Measurements from ENCODE around the gene CUL9.
A peak's percentile ranks its signal among the peaks of the same experiment; 100 is the strongest.

CUL9 gene

DNA sequence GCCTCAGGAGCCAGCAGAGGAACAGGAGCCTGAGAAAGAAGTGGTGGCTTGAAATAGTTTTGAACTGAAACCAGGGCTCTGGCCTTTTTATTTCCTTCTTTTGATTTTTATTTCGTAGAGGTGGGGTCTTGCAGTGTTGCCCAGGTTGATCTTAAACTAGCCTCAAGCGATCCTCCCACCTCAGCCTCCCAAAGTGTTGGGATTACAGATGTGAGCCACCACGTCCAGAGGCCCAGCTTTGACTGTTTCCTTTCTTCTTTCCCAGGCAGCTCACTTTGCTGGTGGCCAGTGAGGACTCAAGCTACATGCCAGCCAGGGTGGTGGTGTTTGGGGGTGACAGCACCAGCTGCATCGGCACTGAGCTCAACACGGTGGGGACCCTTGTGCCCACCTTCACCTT lies 20.5 kb downstream of the CUL9 start:
- Mint-ChIP-seq H3K9me3 (no peaks in the 10 kb centered on the region), H3K27me3 (ENCODE audit: low read depth) (no peaks in the 10 kb centered on the region), H3K36me3 (ENCODE audit: low read depth) (peaks cover 30% of the 10 kb centered on the region), H3K27ac (no peak overlapping the region), H3K4me1 (ENCODE audit: low read depth) (no peaks in the 10 kb centered on the region), H3K4me3 (no peak overlapping the region)

DNA sequence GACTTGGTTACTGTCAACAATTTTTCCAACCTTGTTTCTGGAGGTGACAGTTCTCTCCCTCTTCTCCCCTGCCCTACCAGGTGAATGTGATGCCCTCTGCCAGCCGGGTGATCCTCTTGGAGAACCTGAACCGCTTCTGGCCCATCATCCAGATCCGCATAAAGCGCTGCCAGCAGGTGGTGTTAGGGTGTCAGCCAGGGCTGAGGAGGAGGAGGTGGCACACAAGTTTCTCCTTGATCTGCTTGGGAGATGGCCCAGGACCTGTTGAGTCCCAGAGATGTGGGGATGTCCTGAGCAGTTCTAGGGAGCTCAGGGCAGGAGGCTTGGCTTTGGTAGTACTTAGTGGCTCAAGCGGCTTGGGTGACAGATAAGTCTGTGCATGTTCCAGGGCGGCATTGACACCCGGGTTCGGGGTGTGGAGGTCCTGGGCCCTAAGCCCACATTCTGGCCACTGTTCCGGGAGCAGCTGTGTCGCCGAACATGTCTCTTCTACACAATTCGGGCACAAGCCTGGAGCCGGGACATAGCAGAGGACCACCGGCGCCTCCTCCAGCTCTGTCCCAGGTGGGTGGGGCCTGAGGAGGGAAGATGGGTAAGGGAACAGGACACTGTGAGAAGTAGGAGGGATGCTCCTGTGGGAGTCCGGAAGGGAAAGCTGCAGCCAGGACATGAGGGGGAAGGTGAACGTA lies 21.2 kb downstream of the CUL9 start:
- Mint-ChIP-seq H3K9me3 (no peaks in the 10 kb centered on the region), H3K27me3 (ENCODE audit: low read depth) (no peaks in the 10 kb centered on the region), H3K4me1 (ENCODE audit: low read depth) (no peaks in the 10 kb centered on the region), H3K36me3 (ENCODE audit: low read depth) (peaks cover 28% of the 10 kb centered on the region), H3K27ac (no peak overlapping the region), H3K4me3 (no peak overlapping the region)

DNA sequence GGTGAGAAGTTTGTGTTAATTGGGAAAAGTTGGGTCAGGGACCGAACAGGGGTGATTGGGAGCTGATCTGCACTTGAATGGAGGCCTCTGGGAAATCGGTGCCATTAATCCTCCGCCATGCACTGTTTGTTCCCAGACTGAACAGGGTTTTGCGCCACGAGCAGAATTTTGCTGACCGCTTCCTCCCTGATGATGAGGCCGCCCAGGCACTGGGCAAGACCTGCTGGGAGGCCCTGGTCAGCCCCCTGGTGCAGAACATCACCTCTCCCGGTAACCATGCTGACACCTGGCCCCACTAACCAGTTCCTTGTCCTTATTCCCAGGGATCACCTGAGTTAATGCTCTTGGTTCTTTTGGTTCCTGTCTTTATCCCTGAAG lies 21.7 kb downstream of the CUL9 start:
- no peak overlapping the region for H3K27ac Mint-ChIP-seq
- no peak overlapping the region for H3K4me3 Mint-ChIP-seq
- no peaks in the 10 kb centered on the region for H3K27me3 Mint-ChIP-seq (ENCODE audit: low read depth)
- H3K4me1 Mint-ChIP-seq (ENCODE audit: low read depth): no peaks in the 10 kb centered on the region
- H3K36me3 Mint-ChIP-seq (ENCODE audit: low read depth): peaks cover 28% of the 10 kb centered on the region
- H3K9me3 Mint-ChIP-seq: no peaks in the 10 kb centered on the region

DNA sequence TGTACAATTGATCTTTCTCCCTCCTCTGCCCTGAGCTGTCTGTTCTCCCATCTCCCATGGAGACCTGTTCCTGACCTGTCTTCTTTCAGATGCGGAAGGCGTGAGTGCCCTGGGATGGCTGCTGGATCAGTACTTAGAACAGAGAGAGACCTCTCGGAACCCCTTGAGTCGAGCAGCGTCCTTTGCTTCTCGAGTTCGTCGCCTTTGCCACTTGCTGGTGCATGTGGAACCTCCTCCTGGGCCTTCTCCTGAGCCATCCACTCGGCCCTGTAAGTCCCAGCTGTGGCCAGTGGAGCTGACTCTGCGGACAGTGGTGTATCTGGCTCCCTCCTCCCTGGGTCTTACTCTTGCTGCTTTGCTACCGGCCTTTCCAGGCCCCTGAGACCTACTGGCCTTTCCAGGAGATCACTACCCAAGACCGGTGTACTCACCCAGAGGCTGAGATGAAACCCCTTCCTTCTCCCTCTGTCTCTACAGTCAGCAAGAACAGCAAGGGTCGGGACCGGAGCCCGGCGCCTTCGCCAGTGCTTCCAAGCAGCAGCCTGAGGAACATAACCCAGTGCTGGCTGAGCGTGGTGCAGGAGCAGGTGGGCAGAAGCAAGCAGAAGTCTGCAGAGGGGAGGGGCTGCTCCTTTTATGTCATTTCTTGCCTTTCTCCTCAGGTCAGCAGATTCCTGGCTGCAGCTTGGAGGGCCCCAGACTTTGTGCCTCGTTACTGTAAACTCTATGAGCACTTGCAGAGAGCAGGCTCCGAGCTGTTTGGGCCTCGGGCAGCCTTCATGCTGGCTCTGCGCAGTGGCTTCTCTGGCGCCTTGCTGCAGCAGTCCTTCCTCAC lies 22.5 kb downstream of the CUL9 start:
- Mint-ChIP-seq H3K9me3 (no peaks in the 10 kb centered on the region), H3K27ac (no peak overlapping the region), H3K4me1 (ENCODE audit: low read depth) (no peaks in the 10 kb centered on the region), H3K36me3 (ENCODE audit: low read depth) (peaks cover 28% of the 10 kb centered on the region), H3K4me3 (no peak overlapping the region), H3K27me3 (ENCODE audit: low read depth) (no peaks in the 10 kb centered on the region)

DNA sequence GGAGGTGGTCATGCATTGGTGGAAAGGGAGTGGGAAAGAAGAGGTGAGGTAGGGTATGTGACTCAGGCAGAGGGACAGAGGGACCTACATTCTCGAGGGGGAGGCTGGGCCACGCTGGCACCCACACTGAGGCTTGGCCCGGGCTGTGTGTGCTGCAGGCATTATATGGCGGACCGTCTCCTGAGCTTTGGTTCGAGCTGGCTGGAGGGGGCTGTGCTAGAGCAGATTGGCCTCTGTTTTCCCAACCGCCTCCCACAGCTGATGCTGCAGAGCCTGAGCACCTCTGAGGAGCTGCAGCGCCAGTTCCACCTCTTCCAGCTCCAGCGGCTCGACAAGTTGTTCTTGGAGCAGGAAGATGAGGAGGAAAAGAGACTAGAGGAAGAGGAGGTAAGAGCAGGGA lies 23.9 kb downstream of the CUL9 start:
- Mint-ChIP-seq H3K4me3 (no peak overlapping the region), H3K27me3 (ENCODE audit: low read depth) (no peaks in the 10 kb centered on the region), H3K9me3 (no peaks in the 10 kb centered on the region), H3K4me1 (ENCODE audit: low read depth) (no peaks in the 10 kb centered on the region), H3K27ac (peak overlapping the region; percentile 19), H3K36me3 (ENCODE audit: low read depth) (peaks cover 19% of the 10 kb centered on the region)

DNA sequence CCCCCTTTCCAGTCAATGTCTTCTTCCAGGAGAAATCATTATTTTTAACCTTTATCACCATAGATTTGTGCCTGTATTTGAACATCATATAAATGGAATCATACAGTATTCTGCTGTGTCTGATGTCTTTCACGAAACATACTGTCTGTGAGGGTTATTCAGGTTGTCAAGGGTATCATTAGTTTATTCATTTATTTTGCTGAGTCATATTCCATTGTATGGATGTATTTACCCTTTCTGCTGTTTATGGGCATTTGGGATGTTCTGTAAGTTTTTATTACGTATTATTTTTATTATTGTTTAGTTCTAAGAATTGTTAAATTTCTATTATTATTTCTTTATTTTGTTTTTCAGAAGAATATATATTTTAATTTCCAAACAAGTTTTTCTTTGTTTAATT lies 25.3 kb downstream of the CUL9 start:
- no peaks in the 10 kb centered on the region for H3K9me3 Mint-ChIP-seq
- H3K4me1 Mint-ChIP-seq (ENCODE audit: low read depth): no peaks in the 10 kb centered on the region
- H3K4me3 Mint-ChIP-seq: no peak overlapping the region
- H3K36me3 Mint-ChIP-seq (ENCODE audit: low read depth): peaks cover 16% of the 10 kb centered on the region
- no peaks in the 10 kb centered on the region for H3K27me3 Mint-ChIP-seq (ENCODE audit: low read depth)
- H3K27ac Mint-ChIP-seq: no peak overlapping the region

DNA sequence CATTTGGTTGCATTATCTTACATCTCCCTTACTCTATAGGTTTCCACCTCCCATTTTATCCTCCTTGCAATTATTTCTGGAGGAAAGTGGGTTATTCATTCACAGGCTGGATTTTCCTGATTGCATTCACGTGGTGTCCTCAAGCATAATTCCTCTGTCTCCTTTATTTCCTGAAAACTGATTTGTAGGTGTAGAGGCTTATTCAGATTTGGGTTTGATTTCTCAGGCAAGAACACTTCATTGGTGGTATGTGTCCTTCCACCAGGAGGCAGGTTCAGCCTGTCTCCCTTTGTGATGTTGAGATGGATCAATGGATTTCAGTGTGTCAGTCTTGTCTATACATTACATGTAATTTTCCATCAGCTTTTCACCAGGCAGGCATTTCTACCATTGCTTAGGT lies 30.0 kb downstream of the CUL9 start:
- peaks cover 14% of the 10 kb centered on the region for H3K36me3 Mint-ChIP-seq (ENCODE audit: low read depth)
- H3K9me3 Mint-ChIP-seq: no peaks in the 10 kb centered on the region
- H3K4me3 Mint-ChIP-seq: no peak overlapping the region
- no peaks in the 10 kb centered on the region for H3K4me1 Mint-ChIP-seq (ENCODE audit: low read depth)
- H3K27ac Mint-ChIP-seq: no peak overlapping the region
- H3K27me3 Mint-ChIP-seq (ENCODE audit: low read depth): no peaks in the 10 kb centered on the region

DNA sequence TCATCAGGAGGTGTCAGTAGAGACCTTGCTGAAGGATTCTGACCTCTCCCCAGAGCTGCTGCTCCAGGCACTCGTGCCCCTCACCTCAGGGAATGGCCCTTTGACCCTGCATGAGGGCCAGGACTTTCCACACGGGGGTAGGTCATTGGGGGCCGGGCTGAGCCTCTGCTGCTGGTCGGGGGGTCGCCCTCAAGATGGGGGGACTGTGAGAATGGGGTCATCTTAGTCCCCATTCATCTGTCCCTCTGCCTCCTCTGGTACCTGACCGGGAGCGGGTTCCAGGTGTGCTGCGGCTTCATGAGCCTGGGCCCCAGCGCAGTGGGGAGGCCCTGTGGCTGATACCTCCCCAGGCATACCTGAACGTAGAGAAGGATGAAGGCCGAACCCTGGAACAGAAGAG lies 31.4 kb downstream of the CUL9 start:
- no peak overlapping the region for H3K27ac Mint-ChIP-seq
- H3K9me3 Mint-ChIP-seq: no peaks in the 10 kb centered on the region
- H3K4me3 Mint-ChIP-seq: no peak overlapping the region
- H3K36me3 Mint-ChIP-seq (ENCODE audit: low read depth): peaks cover 22% of the 10 kb centered on the region
- no peaks in the 10 kb centered on the region for H3K27me3 Mint-ChIP-seq (ENCODE audit: low read depth)
- no peaks in the 10 kb centered on the region for H3K4me1 Mint-ChIP-seq (ENCODE audit: low read depth)

DNA sequence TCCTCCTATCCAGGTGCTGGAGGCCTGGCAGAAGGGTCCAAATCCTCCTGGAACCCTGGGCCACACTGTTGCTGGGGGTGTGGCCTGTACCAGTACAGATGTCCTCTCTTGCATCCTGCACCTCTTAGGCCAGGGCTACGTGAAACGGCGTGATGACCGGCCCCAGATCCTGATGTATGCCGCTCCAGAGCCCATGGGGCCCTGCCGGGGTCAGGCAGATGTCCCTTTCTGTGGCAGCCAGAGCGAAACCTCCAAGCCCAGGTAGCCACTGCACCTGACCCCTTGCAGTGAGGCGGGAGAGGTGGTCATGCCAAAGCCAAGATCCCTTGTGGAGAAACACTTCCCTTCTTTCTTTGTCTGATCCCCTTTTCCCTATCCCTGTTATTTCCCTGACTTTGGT lies 33.1 kb downstream of the CUL9 start:
- Mint-ChIP-seq H3K9me3 (no peaks in the 10 kb centered on the region), H3K4me3 (no peak overlapping the region), H3K27ac (no peak overlapping the region), H3K36me3 (ENCODE audit: low read depth) (peaks cover 28% of the 10 kb centered on the region), H3K27me3 (ENCODE audit: low read depth) (no peaks in the 10 kb centered on the region), H3K4me1 (ENCODE audit: low read depth) (no peaks in the 10 kb centered on the region)

DNA sequence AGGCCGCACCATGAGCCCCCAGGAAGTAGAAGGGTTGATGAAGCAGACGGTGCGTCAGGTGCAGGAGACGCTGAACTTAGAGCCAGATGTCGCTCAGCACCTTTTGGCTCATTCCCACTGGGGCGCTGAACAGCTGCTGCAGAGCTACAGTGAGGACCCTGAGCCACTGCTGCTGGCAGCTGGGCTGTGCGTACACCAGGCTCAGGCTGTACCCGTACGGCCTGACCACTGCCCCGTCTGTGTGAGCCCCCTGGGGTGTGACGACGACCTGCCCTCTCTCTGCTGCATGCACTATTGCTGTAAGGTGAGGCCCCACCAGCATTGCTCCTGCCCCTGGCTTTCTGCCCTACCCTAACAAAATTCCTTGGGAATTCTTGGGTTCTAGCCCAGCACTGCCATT lies 34.2 kb downstream of the CUL9 start:
- Mint-ChIP-seq H3K4me3 (no peak overlapping the region), H3K9me3 (no peaks in the 10 kb centered on the region), H3K27me3 (ENCODE audit: low read depth) (no peaks in the 10 kb centered on the region), H3K27ac (no peak overlapping the region), H3K36me3 (ENCODE audit: low read depth) (peaks cover 28% of the 10 kb centered on the region), H3K4me1 (ENCODE audit: low read depth) (no peaks in the 10 kb centered on the region)

DNA sequence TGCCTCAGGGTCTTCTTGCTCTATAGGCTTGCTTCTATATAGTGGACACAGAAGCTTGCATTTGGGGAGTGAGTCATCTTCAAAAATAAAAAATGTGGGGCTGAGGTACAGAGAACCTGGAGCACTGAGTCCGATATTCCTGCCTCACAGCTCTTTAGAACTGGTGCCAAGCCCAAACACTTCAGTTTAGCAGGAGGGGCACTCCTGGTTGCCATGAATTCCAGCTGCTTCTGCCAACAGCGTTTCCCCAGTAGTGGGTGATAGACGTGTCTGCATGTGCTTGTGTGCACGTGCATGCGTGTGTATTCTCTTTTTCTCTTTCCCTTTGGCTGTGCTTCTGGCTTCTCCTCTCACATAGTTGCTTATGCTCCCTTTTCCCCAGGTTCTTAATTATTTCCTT lies 35.4 kb downstream of the CUL9 start:
- peaks cover 34% of the 10 kb centered on the region for H3K36me3 Mint-ChIP-seq (ENCODE audit: low read depth)
- no peaks in the 10 kb centered on the region for H3K9me3 Mint-ChIP-seq
- no peaks in the 10 kb centered on the region for H3K4me1 Mint-ChIP-seq (ENCODE audit: low read depth)
- H3K27me3 Mint-ChIP-seq (ENCODE audit: low read depth): no peaks in the 10 kb centered on the region
- no peak overlapping the region for H3K4me3 Mint-ChIP-seq
- peak overlapping the region; percentile 26 for H3K27ac Mint-ChIP-seq

DNA sequence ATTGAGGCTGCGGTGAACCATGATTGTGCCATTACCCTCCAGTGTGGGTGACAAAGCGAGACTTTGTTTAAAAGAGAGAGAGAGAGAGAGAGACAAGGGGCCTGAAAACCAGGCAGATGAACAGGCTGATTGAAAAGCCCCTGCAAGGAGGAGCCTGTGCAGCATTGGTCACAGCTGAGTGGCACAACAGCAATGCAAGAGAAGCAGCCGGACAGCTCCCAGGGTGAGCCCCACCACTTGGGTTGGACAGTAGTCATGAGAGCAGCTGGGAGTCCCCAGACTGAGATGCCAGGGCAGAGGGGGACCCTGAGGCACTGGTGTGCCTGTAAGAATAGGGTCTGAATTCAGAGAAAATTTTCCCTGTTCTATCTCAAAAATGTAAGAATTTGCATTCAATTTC lies 37.1 kb downstream of the CUL9 start:
- Mint-ChIP-seq H3K4me3 (no peak overlapping the region), H3K36me3 (ENCODE audit: low read depth) (peaks cover 33% of the 10 kb centered on the region), H3K27me3 (ENCODE audit: low read depth) (no peaks in the 10 kb centered on the region), H3K9me3 (no peaks in the 10 kb centered on the region), H3K4me1 (ENCODE audit: low read depth) (peaks cover 10% of the 10 kb centered on the region), H3K27ac (no peak overlapping the region)

DNA sequence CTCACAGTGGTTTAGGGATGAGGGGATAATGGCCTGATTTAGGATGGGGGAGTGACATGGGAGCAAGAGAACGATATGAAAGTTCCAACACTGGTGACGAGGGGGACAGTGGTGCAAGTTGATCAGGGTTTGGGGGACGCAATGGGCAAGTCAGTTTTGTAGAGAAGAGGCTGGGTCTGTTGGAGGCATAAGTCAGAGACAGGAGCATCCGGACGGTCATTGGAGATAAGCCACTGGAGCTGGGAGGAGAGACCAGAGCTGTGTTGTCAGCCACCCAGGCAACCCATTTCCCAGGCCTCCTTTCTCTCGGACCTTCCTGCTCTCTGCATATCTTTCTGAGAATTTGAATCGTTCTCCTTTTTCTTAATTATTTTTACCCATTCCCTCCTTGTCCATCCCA lies 37.8 kb downstream of the CUL9 start:
- peak overlapping the region; percentile 35 for H3K27ac Mint-ChIP-seq
- H3K9me3 Mint-ChIP-seq: no peaks in the 10 kb centered on the region
- H3K36me3 Mint-ChIP-seq (ENCODE audit: low read depth): peaks cover 38% of the 10 kb centered on the region
- H3K4me3 Mint-ChIP-seq: no peak overlapping the region
- H3K27me3 Mint-ChIP-seq (ENCODE audit: low read depth): no peaks in the 10 kb centered on the region
- peaks cover 17% of the 10 kb centered on the region for H3K4me1 Mint-ChIP-seq (ENCODE audit: low read depth)

DNA sequence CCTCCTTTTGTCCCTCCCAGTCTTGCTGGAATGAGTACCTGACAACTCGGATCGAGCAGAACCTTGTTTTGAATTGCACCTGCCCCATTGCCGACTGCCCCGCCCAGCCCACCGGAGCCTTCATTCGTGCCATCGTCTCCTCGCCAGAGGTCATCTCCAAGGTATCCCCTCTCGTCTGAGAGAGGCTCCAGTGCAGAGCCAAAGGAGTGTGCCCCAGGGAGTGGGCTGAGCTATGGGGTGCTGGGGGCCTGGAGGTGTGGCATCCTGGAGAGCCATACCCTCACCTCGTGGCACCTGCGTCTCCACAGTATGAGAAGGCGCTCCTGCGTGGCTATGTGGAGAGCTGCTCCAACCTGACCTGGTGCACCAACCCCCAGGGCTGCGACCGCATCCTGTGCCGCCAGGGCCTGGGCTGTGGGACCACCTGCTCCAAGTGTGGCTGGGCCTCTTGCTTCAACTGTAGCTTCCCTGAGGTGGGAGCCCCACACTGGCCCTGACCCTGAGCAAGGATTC lies 38.5 kb downstream of the CUL9 start:
- Mint-ChIP-seq H3K4me3 (no peak overlapping the region), H3K27ac (no peak overlapping the region), H3K36me3 (ENCODE audit: low read depth) (peaks cover 39% of the 10 kb centered on the region), H3K27me3 (ENCODE audit: low read depth) (no peaks in the 10 kb centered on the region), H3K9me3 (no peaks in the 10 kb centered on the region), H3K4me1 (ENCODE audit: low read depth) (peaks cover 20% of the 10 kb centered on the region)

Data from T-helper 1 cell treated with Interleukin-12 subunit alpha and Interleukin-12 subunit beta and Interleukin-4 antibody, amounts not matched to agents 30 μg/mL and 1 μg/mL, for 36 hours (primary cell).